ENCODE data around the gene SPON2.

SPON2 gene

DNA sequence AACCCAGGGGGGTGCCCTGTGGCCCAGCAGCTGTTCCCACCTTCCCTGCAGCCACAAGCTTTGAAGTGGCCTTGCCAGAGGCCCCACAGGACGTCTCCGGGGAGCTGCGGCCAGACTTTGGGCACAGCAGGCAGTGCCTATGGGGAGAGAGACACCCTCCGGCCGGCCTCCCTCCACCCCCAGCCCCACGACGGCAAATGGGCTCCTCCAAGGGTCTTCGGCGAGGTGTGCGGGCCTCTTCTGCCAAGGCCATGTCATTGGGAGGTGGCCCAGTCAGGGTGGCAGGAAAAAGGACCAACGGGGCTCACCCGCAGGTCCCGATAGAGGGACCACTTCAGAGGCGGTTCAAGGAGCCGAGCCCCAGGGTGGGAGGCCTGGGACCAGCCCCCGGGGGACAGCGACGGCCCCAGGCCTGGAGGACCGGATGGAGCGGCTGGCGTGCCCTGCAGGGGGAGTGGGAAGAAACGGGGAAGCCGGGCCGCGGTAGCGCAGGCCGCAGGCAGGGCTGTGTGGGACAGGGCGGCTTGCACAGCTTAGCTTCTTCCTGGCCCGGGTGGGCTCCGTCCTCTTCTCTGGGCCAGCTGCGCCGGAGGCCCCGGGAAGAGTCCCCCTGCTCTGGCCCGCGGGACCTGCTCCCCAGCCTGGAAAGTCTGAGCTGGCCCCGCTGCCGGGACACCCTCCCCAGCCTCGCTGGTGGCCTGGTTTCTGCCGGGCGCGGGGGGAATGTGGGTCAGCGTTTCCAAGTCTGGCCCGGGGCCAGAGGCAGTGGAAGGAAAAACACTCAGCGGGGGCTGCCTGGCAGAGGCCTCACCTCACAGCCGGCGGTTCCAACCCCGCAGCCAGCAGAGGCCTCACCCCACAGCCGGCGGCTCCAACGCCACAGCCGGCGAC lies 21.9 kb upstream of the SPON2 start:
- DNase-seq, result peak; percentile 48

DNA sequence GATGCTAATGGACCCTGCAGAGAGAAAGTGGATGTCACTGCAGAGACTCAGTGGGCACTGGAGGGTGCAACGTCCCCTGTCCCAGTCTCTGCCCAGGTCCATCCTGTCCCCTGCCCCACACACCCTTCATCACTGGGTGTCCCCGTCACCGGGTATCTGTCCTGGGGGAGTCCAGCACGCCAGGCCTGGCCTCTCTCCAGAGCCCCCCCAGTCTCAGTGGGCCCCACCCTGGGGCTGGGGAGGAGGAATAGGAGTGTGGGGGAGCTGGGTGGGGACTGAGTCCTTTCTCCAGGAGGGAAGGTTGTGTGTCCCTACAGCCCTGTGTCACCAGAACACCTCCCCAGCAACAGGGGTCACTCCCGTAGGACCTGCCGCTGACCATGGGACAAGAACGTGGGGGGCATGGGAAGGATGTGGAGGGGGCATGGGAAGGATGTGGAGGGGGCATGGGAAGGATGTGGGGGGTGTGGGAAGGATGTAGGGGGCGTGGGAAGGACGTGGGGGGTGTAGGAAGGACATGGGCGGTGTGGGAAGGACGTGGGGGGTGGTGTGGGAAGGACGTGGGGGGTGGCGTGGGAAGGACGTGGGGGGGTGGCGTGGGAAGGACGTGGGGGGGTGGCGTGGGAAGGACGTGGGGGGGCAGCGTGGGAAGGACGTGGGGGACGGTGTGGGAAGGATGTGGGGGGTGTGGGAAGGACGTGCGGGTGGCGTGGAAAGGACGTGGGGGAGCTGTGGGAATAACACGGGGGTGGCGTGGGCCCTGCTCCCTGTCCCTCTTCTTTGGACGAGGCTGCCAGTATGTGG lies 21.0 kb upstream of the SPON2 start:
- no peak for DNase-seq

DNA sequence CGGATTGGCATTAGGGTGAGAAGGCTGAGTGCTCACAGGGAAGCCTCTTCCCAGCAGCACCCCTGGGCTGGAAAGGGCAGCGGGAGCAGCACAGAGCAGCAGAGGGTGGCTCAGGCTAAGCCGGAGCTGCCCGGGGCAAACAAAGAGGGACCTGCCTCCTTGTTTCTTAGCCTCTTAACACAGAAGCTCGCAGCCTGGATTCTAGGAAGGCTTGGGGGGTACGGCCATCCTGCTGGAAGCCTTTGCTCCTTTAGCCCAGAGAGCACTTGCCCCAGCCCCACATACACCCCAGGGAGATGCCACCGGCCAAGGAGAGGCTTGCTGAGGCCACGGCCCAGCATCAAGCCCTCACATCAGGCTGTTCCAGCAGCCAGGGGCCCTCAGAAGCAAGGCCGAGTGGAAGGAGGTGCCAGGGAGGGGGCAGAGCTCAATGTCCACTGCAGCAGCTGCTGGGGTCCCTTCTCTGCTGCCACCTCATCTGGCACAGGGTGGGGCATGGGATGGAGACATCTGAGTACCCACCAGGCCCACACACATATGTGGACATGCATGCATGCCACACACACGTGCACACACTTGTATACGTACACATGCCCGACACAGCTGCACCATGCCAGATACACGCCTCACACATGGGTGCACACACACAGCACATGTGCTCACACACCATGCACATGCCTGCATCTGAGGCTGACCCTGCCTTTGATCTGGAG lies 20.3 kb upstream of the SPON2 start:
- peak; percentile 49 for DNase-seq

DNA sequence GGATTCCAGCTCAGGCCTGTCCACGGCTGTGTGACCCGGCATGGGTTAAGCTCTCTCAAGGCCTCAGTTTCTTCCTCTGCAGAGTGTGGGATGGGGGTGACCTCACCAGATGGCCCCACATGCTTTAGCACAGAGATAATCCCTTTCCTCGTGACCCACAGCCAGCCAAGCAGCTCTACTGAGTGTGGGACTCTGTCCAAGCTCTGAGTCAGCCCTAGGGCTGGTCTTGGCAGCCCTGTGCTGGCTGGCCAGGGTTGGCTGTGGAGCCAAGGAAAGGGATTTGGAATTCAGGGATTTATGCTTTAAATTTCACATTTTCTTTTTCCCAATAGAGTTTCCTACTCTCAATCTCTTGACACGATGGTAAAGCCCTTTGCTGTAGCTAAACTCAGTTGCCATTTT lies 19.7 kb upstream of the SPON2 start:
- DNase-seq, result no peak

DNA sequence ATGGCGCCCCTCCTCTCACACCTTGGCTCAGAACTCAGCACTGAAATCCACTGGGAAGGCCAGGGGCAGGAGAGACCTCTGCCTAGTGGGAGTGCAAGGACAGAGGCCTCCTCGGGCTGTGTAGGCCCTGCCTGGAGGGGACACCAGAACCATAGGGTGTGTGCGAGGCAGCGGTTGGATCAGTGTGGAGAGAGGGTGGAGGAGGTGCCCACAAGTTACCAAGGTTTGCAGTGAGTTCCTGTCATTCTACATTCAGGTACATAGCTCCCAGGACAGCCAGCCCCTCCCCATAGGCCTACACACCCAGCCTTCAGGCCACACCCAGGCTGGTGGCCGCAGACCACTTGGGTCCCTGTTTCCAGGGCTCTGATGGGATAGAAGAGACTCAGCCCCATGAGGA lies 19.2 kb upstream of the SPON2 start:
- no peak for DNase-seq

DNA sequence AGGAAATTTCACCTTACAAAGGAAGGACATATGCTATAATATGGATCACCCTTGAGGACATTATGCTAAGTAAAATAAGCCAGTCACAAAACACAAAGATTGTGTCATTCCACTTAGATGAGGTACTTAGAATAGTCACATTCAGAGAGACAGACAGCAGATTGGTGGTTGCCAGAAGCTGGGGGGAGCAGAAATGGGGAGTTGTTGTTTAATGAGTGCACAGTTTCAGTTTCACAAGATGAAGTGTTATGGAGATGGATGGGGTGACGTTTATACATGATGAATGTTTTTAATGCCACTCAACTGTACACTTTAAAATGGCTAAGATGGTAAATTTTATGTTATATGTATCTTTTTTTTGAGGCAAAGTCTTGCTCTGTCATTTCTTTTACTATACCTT lies 14.8 kb upstream of the SPON2 start:
- peak; percentile 52 for DNase-seq

DNA sequence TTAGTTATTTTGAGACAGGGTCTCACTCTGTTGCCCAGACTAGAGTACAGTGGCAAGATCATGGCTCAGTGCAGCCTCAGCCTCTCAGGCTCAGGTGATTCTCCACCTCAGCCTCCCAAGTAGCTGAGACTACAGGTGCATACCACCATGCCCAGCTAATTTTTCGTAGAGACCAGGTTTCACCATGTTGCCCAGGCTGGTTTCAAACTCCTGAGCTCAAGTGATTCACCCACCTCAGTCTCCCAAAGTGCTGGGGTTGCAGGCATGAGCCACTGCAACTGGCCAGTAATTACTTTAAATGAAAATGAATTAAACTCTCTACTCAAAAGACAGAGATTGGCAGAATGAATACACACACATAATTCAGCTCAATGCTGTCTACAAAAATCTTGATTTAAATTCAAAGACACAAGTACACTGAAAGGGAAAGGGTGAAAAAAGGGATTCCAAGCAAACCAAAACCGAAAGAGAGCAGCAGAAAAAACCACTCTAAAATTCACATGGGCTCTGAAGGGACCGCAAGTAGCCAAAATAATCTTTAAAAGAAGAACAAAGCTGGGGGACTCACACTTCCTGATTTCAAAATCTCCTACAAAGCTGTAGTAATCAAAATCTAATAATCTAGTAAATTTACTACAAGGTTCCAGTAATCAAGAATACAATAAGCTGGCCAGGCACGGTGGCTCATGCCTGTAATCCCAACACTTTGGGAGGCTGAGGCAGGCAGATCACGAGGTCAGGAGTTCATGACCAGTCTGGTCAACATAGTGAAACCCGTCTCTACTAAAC lies 11.8 kb upstream of the SPON2 start:
- no peak for DNase-seq

DNA sequence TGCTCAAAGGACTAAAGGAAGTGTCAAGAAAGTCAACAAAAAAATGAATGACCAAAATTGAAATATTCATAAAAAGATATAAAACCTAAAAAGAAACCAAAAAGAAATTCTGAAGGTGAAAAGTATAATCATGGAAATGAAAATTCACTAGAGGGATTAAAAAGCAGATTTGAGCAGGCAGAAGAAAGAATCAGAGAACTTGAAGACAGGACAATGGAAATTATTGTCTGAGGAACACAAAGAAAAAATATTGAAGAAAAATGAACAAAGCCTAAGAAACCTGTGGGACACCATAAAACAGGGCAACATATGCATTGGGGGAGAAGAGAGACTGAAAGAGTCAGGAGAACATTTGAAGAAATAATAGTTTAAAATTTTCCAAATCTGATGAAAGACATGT lies 9.9 kb upstream of the SPON2 start:
- DNase-seq, result no peak

DNA sequence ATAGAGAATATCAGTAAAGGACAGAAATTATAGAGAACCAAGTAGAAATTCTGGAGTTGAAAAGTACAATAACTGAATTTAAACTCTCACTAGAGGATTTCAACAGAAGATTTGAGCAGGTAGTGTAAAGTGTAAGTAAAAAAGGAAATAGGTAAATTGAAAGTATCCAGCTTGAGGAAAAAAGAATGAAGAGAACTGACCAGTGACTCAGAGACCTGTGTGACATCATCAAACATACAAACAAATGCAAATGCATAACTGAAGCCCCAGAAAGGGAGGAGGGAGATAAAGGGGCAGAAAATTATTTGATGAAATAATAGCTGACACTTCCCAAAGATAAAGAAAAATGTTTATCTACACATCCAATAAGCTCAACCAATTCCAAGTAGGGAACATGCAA lies 8.3 kb upstream of the SPON2 start:
- DNase-seq, result no peak

DNA sequence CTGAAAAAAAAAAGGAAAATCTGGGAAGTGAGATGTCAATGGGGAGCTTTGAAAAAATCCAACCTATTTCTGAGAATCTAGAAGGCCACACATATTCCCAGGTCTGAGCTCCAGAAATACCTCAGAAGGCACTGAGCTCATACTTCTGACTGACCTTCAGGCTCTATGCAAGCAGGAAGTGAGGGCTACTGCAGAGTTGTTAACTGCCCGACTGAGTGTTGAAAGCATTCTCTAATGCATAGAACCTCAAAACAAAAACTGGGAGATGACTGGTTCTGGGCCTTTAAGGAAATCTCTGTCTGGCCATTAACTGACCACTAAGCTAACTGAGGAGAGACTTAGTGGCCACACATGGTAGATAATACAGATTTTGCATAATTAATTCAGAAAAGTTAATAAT lies 7.6 kb upstream of the SPON2 start:
- no peak for DNase-seq

DNA sequence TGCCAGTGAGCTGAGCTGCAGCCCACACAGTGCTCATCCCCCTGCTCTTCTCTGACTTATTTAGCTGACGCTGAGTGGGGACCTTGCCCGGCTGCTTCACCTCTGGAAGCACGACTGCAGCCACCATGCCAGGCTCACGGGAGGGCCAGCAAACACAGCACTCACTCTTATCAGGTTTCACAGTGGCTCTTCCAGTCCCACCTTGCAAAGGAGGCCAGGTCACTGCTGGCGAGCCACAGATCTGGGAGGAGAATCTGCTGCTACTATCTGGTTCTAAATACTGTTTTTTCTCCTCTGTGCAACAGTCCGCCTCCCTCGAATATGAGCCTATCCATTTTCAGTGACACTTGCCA lies 6.7 kb upstream of the SPON2 start:
- DNase-seq, result no peak

DNA sequence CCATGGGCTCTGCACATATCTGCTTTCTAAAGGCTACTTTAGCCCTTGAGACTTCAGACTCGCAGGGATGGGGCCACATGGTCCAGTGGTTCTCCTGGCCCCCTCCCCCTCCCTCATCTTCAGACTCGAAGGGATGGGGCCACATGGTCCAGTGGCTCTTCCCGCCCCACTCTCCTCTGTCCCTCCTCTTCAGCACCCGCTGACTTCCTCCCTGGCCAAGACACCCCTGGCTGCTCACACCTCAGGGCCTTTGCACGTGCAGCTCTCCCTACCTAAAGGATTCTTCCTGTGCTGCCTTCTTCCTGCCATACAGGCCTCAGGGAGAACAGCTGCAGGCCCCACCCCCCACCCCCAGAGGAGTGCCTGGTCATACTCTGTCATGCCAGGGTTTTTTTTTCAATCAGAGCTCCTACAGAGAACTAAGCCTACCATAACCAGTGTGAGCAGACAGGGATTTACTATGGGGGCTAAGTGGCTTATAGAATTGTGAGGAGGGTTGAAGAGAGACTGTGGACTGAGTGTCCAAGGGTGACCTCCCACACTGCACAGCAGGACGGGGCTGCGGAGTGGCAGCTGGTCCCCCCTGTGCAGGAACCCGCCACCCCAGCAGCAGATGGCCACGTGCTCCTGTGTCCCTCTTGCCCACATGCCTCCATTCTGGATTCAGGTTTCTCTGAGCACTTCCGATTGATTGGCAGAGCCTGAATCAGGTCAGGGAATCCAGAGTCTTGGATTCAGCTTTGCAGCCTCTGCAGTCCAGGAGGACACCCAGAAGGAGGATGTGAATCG lies 6.1 kb upstream of the SPON2 start:
- no peak for DNase-seq

DNA sequence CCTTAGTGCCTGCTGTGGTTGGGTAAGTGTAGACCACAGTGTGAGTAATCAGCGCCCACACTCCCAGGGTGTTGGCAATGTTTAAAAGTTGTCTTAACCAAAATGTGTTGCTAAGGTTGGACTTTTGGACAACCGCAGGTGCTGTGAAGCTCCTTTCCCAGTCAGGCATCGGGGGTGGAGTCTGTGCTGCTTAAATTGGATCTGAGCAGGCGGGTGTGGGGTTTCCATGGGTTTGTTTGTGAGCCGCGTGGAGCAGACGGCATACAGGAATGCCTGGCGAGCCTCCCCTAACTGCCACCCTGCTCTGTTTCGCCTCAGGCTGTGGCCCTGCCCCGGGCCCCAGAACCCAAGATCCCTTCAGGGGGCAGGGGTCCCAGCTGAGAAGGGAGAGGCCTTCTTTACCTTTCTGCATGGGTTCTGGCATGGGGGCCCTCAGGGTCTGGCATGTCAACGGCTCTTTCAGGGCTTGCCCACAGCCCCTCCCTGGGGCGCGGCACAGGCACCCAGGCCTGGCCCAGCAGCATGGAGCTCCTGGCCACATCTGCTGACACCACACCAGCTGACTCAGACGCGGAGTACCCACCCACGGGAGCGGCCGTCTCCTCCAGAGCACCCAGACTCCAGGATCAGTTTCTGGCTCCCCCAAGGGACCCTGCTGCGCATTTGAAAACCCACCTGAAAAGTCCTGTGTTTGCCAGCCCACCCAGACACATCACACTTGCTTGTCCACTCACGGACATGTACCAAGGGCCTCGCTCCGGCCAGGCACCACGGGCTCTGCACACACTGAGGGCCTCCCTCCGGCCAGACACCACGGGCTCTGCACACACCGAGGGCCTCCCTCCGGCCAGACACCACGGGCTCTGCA lies 5.1 kb upstream of the SPON2 start:
- peak; percentile 60 for DNase-seq

DNA sequence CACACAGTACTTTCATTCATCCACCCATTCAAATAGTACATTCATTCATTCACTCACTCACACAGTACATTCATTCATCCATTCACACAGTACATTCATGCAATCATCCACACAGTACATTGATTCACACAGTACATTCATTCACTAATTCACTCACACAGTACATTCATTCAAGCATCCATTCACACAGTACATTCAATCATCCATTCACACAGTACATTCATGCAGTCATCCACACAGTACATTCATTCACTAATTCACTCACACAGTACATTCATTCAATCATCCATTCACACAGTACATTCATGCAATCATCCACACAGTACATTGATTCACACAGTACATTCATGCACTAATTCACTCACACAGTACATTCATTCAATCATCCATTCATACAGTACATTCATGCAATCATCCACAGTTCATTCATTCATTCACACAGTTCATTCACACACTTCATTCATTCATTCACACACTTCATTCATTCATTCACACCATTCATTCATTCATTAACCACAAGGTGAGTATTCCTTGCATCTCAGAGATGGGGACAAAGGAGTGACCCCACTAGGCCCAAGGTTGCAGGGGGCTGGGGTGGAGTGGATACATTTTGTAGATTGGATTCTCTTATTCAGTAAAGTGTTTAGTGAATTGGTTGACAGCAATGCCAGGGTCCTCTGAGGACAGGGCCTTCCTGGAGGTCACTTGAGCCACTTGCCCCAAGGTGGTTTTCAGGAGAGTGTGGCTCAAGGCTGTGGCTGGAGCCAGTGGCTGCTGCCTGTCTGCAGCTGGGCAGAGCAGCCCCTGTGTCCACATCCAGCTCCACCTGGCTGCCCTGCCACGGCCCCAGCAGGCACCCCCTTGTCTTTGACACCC lies 4.3 kb upstream of the SPON2 start:
- no peak for DNase-seq

DNA sequence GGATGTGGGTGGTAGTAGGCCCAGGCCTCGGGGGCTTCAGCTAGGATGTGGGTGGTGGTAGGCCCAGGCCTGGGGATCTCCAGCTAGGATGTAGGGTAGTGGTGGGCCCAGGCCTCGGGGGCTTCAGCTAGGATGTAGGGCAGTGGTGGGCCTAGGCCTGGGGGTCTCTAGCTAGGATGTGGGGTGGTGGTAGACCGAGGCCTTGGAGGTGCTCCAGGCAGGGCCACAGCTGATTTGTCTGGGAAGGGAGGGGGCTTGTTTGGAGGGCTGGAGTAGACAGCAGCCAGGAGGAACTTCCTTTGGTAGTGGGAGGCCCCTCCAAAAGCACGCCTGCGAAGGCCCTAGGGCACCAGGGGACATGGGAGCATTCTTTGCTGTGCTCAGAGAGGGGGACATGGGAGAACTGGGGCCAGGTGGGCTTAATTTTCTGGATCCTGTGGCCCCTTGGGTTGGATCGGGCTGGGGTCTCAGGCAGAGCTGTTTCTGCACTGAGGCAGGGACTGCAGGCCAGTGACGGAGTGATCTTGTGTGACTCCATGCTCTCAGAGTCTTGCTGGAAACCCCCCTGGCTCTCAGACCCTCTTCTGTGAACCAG lies 3.3 kb upstream of the SPON2 start:
- no peak for DNase-seq

DNA sequence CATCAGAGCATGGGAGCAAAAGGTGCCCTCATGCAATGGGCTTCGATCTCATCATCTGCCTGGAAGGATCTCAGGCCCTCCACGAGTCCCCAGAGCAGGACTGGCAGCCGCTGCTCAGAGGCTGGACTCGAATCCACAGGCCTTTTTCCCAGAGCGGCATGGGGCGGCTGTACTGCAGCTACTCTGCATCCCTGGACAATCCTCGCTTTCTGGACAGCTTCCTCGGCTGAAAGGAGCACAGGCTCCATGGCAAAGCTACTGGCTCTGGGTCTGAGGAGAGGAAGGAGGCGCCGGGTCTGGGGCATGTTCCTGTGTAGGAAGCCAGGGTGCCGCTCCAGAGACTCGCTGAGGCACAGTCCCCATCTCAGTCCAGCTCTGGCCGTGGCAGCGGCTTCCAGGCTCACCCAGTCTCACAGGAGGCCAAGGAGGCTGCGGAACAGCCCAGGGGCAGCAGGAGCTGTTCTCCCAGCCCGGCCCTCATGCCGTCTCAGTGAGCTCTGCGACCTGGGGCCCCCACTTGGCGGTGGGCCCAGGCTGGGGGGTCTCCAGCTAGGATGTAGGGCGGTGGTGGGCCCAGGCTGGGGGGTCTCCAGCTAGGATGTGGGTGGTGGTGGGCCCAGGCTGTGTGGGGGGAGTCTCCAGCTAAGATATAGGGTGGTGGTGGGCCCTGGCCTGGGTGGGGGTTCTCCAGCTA lies 2.7 kb upstream of the SPON2 start:
- DNase-seq, result no peak

DNA sequence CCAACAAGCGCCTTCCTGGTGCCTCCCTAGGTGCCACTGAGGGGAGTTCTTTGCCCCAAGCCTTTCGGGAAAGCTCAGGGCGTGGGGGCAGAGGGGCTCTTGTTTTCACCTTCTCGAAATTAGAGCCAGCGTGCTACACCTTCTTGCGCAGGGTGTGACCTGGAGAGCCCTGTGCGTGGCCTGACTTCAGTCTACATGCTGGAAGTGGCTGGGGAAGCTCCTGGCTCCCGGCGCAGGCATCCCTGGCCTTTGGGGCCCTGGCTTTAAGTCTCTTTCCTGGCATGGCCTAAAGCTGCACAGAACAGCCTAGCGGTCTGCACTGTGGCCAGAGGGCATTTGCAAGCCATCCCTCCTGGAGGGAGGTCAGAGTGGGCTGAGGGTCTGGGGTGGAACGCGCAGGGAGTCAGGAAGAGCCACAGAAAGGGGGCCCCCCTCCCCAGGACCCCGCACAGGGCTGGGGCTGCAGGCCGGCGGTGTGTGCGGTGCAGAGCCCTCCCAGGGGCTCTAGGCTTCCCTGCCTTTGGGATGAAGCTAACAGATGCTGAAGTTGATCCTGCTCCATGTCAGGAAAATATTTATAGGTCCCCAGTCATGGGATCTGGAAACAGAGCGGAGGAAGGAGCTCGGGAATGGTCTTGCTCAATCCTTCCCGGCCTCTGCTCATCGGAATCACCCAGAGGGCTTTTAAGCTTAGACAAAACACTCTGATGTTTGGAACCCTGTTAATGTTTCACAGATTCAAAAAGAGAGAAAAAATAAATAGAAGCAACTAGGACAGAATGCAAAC lies 781 bp upstream of the SPON2 start:
- peak; percentile 49 for DNase-seq

Measured in activated CD8-positive, alpha-beta memory T cell treated with anti-CD3 and anti-CD28 coated beads, Interleukin-2, amount 50 U/mL, for 48 hours (primary cell).